RWPE1 (cell line): ENCODE measurements around the gene LARP4.

Source experiments
- CTCF ChIA-PET: fragments of 350-600 bp; sonication (Branson Sonifier 250); formaldehyde crosslinking; extraction: SDS; loops from one replicate; lab custom pipeline; 2021; lab: Yijun Ruan, JAX
- POLR2A ChIA-PET: fragments of 400-600 bp; formaldehyde crosslinking; extraction: SDS; loops from one replicate; lab custom pipeline; 2020; ENCODE audit warnings: antibody characterized with exemption; ENCODE audit not compliant: low non-redundant PET; lab: Yijun Ruan, JAX
- DNase-seq: peaks from one replicate; pipeline ENCODE4 v3.0.0; 2012; ENCODE audit warnings: low spot score
- H3K27ac ChIP-seq: fragments of 450-650 bp; 2 replicates; pipeline ENCODE4 v1.5.1; 2017
- TF ChIP-seq, protein P1 (sequence below): fragments of 450-650 bp; conservative IDR thresholded peaks from 2 replicates; pipeline ENCODE4 v1.5.1; 2017; ENCODE audit warnings: low read depth, mild to moderate bottlenecking

Gene LARP4

DNA sequence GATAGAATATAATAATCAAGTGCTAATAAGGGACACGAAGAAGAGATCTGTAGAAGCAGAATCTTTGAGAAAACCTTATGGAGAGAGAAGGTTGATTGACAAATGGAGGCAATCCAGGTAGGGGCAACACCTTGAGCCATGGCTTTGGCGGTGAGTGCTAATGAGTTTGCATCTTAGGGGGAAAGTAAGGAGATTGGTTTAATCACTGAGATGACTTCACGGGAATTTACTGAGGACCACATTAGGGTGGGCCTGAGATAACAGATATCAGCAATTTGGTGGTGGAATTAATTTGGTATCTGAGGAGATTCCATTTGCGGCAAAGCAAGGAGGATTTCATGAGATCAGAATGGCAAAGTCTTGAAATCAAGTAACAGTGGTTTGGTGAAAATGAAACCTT, 1.8 kb upstream of the LARP4 start:
- ChIA-PET CTCF (no interaction called here), POLR2A (no interaction called here)
- H3K27ac ChIP-seq, result no peak overlapping the region
- TF ChIP-seq, protein P1, sequence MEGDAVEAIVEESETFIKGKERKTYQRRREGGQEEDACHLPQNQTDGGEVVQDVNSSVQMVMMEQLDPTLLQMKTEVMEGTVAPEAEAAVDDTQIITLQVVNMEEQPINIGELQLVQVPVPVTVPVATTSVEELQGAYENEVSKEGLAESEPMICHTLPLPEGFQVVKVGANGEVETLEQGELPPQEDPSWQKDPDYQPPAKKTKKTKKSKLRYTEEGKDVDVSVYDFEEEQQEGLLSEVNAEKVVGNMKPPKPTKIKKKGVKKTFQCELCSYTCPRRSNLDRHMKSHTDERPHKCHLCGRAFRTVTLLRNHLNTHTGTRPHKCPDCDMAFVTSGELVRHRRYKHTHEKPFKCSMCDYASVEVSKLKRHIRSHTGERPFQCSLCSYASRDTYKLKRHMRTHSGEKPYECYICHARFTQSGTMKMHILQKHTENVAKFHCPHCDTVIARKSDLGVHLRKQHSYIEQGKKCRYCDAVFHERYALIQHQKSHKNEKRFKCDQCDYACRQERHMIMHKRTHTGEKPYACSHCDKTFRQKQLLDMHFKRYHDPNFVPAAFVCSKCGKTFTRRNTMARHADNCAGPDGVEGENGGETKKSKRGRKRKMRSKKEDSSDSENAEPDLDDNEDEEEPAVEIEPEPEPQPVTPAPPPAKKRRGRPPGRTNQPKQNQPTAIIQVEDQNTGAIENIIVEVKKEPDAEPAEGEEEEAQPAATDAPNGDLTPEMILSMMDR, result no peak
- DNase-seq, result no peak

GRCh38 chr12:50400104-50400637, 514 bp upstream of the LARP4 start:
- TF ChIP-seq, protein P1, result no peak
- ChIA-PET CTCF (no interaction called here), POLR2A (no interaction called here)
- no peak for DNase-seq
- peak overlapping the region; percentile 90 for H3K27ac ChIP-seq

GRCh38 chr12:50401500-50402081, 906 bp downstream of the LARP4 start:
- TF ChIP-seq, protein P1, result no peak
- DNase-seq, result peak; percentile 23
- ChIA-PET CTCF (no interaction called here), POLR2A (interaction anchor here (0.6 kb wide), 1 partner anchor 95 kb away, joined by 8 read pairs; no protein-coding TSS in a partner anchor)
- peak overlapping the region; percentile 90 for H3K27ac ChIP-seq

DNA sequence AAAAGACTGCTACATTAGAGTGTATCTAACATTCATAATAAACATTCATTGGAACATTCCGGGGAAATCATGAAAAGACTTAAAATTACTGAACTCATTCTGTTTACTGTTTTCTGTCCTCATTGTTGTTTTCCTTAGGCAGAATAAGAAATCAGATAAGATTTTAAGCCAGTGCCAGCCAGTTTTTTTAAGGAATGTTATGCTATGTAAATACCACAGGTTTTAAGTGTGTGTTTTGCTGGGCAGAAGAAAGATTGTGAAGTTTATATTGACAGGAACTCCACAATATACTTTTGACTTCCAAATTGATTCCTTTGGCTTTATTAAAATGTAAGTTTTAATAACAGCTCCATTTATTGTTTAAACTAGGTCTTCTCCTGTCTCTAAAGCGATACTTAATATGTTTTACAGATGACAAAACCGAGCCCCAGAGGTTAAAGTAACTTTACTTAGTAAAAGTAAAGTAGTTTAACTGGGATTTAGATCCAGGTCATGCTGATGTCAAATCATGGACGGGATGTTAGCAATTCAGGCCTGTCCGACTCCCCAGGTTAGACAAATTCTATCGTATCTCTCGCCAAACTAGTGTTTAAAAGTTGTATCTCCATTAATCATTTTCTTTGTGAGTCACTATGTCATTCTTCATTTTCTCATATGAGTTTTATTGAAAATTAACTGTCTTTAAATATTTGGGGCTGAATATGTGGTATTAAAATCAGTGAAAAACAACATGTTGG, 1.7 kb downstream of the LARP4 start:
- ChIA-PET CTCF (no interaction called here), POLR2A (no interaction called here)
- TF ChIP-seq, protein P1, result no peak
- DNase-seq, result no peak
- H3K27ac ChIP-seq, result no peak overlapping the region

GRCh38 chr12:50403001-50403440, 2.3 kb downstream of the LARP4 start:
- CTCF ChIA-PET, result interaction anchor here (0.6 kb wide), 1 partner anchor 101 kb away, joined by 3 read pairs; no protein-coding TSS in a partner anchor
- DNase-seq, result no peak
- TF ChIP-seq, protein P1, result no peak
- POLR2A ChIA-PET, result no interaction called here
- H3K27ac ChIP-seq, result no peak overlapping the region

GRCh38 chr12:50404307-50404706, 3.6 kb downstream of the LARP4 start:
- peak overlapping the region; percentile 52 for H3K27ac ChIP-seq
- TF ChIP-seq, protein P1, result no peak
- ChIA-PET CTCF (no interaction called here), POLR2A (no interaction called here)
- DNase-seq, result no peak
